ENCODE measurements around the gene TFAP2D. TPM values are rescaled to one million over a fixed set of nuclear protein-coding genes. Genes with fewer than 3 reads are reported as not detected.

The TFAP2D gene
- total and polyA plus RNA-seq, 2 donors = 0.07 TPM; not detected in 1

DNA sequence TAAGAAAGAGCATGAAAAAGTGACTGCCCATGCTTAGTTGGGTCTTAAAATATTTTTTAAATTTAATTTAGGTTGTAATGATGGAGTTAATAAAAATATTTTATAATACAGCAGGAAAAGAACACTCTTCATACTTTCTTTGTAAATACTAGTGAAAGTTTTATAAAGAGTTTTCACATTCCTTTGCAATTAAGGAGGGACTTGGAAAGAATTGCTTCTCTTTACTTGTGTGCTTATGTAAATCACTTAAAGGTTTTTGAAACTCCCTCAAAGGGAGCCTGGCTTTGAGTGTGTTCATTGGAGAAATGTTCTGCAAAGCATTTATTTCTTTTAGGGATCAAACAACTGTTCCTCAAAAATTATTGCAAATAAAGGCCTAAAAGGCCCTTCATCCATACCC is 93.7 kb downstream of the TFAP2D start:
- no peaks in the 10 kb centered on the region for H3K9me3 ChIP-seq (ENCODE audit: control insufficient read depth in 2 of 2, insufficient read depth in 1 of 2, low read length in 1 of 2)
- no peak overlapping the region for H3K27ac ChIP-seq (ENCODE audit: low read depth in 1 of 2, low read length in 1 of 2)
- no peak overlapping the region for H3K4me3 ChIP-seq (ENCODE audit: low read length in 2 of 2)
- no peaks in the 10 kb centered on the region for H3K27me3 ChIP-seq (ENCODE audit: control insufficient read depth in 2 of 2, insufficient read depth in 1 of 2, low read length in 1 of 2)
- no peak for DNase-seq (ENCODE audit: low read depth in 6 of 9, low spot score in 9 of 9)
- H3K36me3 ChIP-seq (ENCODE audit: control insufficient read depth in 2 of 2, insufficient read depth in 2 of 2, low read length in 1 of 2) = no peaks in the 10 kb centered on the region
- no peaks in the 10 kb centered on the region for H3K4me1 ChIP-seq (ENCODE audit: control insufficient read depth in 2 of 2, insufficient read depth in 2 of 2, low read length in 2 of 2)

GRCh38 chr6:50815436-50816114 is 102.2 kb downstream of the TFAP2D start:
- peak overlapping the region; percentile 28 to 51 for H3K4me3 ChIP-seq (ENCODE audit: low read length in 2 of 2)
- no peaks in the 10 kb centered on the region for H3K9me3 ChIP-seq (ENCODE audit: control insufficient read depth in 2 of 2, insufficient read depth in 1 of 2, low read length in 1 of 2)
- no peaks in the 10 kb centered on the region for H3K4me1 ChIP-seq (ENCODE audit: control insufficient read depth in 2 of 2, insufficient read depth in 2 of 2, low read length in 2 of 2)
- H3K27me3 ChIP-seq (ENCODE audit: control insufficient read depth in 2 of 2, insufficient read depth in 1 of 2, low read length in 1 of 2) = peaks cover 27 to 47% of the 10 kb centered on the region in 2 donors
- WGBS = 4% methylated on average over 16 of the region's 16 CpGs
- H3K27ac ChIP-seq (ENCODE audit: low read depth in 1 of 2, low read length in 1 of 2) = no peak overlapping the region
- no peaks in the 10 kb centered on the region for H3K36me3 ChIP-seq (ENCODE audit: control insufficient read depth in 2 of 2, insufficient read depth in 2 of 2, low read length in 1 of 2)
- DNase-seq (ENCODE audit: low read depth in 6 of 9, low spot score in 9 of 9) = peak in 1 of 9 donors; percentile 5

- no peaks in the 10 kb centered on the region for H3K9me3 ChIP-seq (ENCODE audit: control insufficient read depth in 2 of 2, insufficient read depth in 1 of 2, low read length in 1 of 2)
- no peak overlapping the region for H3K27ac ChIP-seq (ENCODE audit: low read depth in 1 of 2, low read length in 1 of 2)
- peak; percentile 23 to 78 (median 47) for DNase-seq (ENCODE audit: low read depth in 6 of 9, low spot score in 9 of 9)
- peak overlapping the region; percentile 28 to 51 for H3K4me3 ChIP-seq (ENCODE audit: low read length in 2 of 2)
- under 1% methylated on average over 14 of the region's 14 CpGs for WGBS
- peaks cover 32 to 53% of the 10 kb centered on the region in 2 donors for H3K27me3 ChIP-seq (ENCODE audit: control insufficient read depth in 2 of 2, insufficient read depth in 1 of 2, low read length in 1 of 2)
- H3K36me3 ChIP-seq (ENCODE audit: control insufficient read depth in 2 of 2, insufficient read depth in 2 of 2, low read length in 1 of 2) = no peaks in the 10 kb centered on the region
- H3K4me1 ChIP-seq (ENCODE audit: control insufficient read depth in 2 of 2, insufficient read depth in 2 of 2, low read length in 2 of 2) = no peaks in the 10 kb centered on the region
These were observed 102.9 kb downstream of the TFAP2D start for GRCh38 chr6:50816115-50816675.

DNA sequence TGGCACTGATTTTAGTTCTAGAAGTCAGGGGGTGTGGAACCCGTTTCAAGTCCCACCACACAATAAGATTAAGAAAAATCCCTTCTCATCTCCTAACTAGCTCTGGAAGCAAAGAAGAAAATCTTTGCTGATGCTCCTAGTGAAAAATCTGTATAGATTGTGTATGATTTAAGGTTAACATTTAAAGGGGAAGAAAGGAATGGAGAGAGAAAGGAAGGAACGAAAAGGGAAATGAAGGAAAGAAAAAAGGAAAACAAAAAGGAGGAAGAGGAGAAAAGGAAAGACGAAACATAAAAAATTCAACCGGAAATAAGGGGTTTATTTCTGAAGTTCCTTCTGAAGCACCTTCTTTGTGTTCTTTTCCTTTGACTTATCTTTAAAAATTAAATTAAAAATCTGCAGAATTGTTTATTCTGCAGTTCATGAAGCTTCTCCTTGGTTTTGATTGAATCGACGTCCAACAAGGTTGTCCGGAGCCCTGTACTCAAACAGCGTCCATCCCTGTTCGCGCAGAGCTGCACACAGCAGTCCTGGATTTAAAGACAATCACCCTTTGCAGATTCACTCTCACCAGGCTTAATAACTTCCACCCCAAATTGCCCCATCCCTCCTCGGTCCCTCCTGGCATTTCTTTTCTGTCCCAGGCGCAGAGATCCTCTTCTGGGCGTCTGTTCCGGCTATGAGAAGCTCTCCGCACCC is 103.8 kb downstream of the TFAP2D start:
- Histone ChIP-seq H3K9me3 (ENCODE audit: control insufficient read depth in 2 of 2, insufficient read depth in 1 of 2, low read length in 1 of 2) (no peaks in the 10 kb centered on the region), H3K27me3 (ENCODE audit: control insufficient read depth in 2 of 2, insufficient read depth in 1 of 2, low read length in 1 of 2) (peaks cover 35 to 62% of the 10 kb centered on the region in 2 donors), H3K4me1 (ENCODE audit: control insufficient read depth in 2 of 2, insufficient read depth in 2 of 2, low read length in 2 of 2) (no peaks in the 10 kb centered on the region), H3K36me3 (ENCODE audit: control insufficient read depth in 2 of 2, insufficient read depth in 2 of 2, low read length in 1 of 2) (no peaks in the 10 kb centered on the region), H3K27ac (ENCODE audit: low read depth in 1 of 2, low read length in 1 of 2) (no peak overlapping the region), H3K4me3 (ENCODE audit: low read length in 2 of 2) (no peak overlapping the region)
- WGBS = 11% methylated on average over 15 of the region's 15 CpGs
- no peak for DNase-seq (ENCODE audit: low read depth in 6 of 9, low spot score in 9 of 9)

GRCh38 chr6:50817646-50817950 is 104.3 kb downstream of the TFAP2D start:
- no peak for DNase-seq (ENCODE audit: low read depth in 6 of 9, low spot score in 9 of 9)
- 26% methylated on average over 2 of the region's 2 CpGs for WGBS
- Histone ChIP-seq H3K9me3 (ENCODE audit: control insufficient read depth in 2 of 2, insufficient read depth in 1 of 2, low read length in 1 of 2) (no peaks in the 10 kb centered on the region), H3K27me3 (ENCODE audit: control insufficient read depth in 2 of 2, insufficient read depth in 1 of 2, low read length in 1 of 2) (peaks cover 35 to 67% of the 10 kb centered on the region in 2 donors), H3K4me1 (ENCODE audit: control insufficient read depth in 2 of 2, insufficient read depth in 2 of 2, low read length in 2 of 2) (no peaks in the 10 kb centered on the region), H3K4me3 (ENCODE audit: low read length in 2 of 2) (no peak overlapping the region), H3K36me3 (ENCODE audit: control insufficient read depth in 2 of 2, insufficient read depth in 2 of 2, low read length in 1 of 2) (no peaks in the 10 kb centered on the region), H3K27ac (ENCODE audit: low read depth in 1 of 2, low read length in 1 of 2) (no peak overlapping the region)

DNA sequence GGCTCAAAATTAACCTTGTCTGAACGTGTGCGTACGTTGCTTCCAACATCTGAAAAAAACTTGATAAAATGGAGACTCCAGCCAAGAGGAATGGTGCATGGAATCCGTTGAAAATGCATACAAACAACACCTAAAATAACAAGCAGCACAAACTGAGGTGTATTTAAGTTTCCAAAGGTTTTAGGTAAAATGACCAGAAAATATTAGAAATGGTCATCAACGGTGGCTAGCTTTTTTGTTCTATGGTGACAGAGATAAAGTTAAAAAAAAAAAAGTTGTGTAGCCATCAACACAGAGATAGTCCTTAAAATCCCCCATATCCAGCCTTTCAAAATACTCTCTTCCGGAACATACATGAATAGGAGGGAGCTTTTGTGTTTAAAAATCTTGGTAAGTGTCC is 104.7 kb downstream of the TFAP2D start:
- Histone ChIP-seq H3K4me3 (ENCODE audit: low read length in 2 of 2) (no peak overlapping the region), H3K4me1 (ENCODE audit: control insufficient read depth in 2 of 2, insufficient read depth in 2 of 2, low read length in 2 of 2) (no peaks in the 10 kb centered on the region), H3K9me3 (ENCODE audit: control insufficient read depth in 2 of 2, insufficient read depth in 1 of 2, low read length in 1 of 2) (no peaks in the 10 kb centered on the region), H3K27ac (ENCODE audit: low read depth in 1 of 2, low read length in 1 of 2) (no peak overlapping the region), H3K27me3 (ENCODE audit: control insufficient read depth in 2 of 2, insufficient read depth in 1 of 2, low read length in 1 of 2) (peaks cover 36 to 71% of the 10 kb centered on the region in 2 donors), H3K36me3 (ENCODE audit: control insufficient read depth in 2 of 2, insufficient read depth in 2 of 2, low read length in 1 of 2) (no peaks in the 10 kb centered on the region)
- 12% methylated on average over 6 of the region's 6 CpGs for WGBS
- no peak for DNase-seq (ENCODE audit: low read depth in 6 of 9, low spot score in 9 of 9)

GRCh38 chr6:50818673-50819072 is 105.3 kb downstream of the TFAP2D start, which contains the start of gene TFAP2B:
TSS of gene TFAP2B (plus strand) at chr6:50818871. CDS start at chr6:50818892, 21 bp downstream.
- Histone ChIP-seq H3K36me3 (ENCODE audit: control insufficient read depth in 2 of 2, insufficient read depth in 2 of 2, low read length in 1 of 2) (no peaks in the 10 kb centered on the region), H3K4me1 (ENCODE audit: control insufficient read depth in 2 of 2, insufficient read depth in 2 of 2, low read length in 2 of 2) (no peaks in the 10 kb centered on the region), H3K9me3 (ENCODE audit: control insufficient read depth in 2 of 2, insufficient read depth in 1 of 2, low read length in 1 of 2) (no peaks in the 10 kb centered on the region), H3K27me3 (ENCODE audit: control insufficient read depth in 2 of 2, insufficient read depth in 1 of 2, low read length in 1 of 2) (peaks cover 41 to 78% of the 10 kb centered on the region in 2 donors), H3K4me3 (ENCODE audit: low read length in 2 of 2) (no peak within 1 kb of the TSS), H3K27ac (ENCODE audit: low read depth in 1 of 2, low read length in 1 of 2) (no peak within 1 kb of the TSS)
- no peak for DNase-seq (ENCODE audit: low read depth in 6 of 9, low spot score in 9 of 9)
- WGBS = 12% methylated on average over 7 of the region's 7 CpGs

DNA sequence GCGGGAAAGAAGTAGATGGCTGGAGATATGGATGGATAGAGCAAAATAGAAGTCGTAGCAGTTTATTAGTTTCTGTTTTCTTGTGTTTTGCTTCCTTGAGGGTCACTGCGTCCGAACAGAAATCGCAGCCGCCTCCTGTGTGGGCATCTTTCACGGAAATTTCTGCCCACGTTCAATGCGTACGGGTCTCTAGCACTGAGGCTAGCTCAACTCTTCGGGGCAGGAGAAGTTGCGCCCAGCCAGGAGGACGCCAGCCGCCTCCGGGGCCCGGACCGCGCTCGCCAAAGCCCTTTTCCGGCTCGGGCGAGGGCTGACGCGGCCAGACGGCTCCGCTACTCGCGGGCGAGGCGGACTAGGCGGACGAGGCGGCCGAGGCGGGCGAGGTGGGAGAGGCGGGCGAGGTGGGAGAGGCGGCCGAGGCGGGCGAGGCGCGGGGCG is 106.2 kb downstream of the TFAP2D start:
- WGBS = 3% methylated on average over 45 of the region's 45 CpGs
- Histone ChIP-seq H3K27me3 (ENCODE audit: control insufficient read depth in 2 of 2, insufficient read depth in 1 of 2, low read length in 1 of 2) (peaks cover 47 to 86% of the 10 kb centered on the region in 2 donors), H3K4me3 (ENCODE audit: low read length in 2 of 2) (no peak overlapping the region), H3K36me3 (ENCODE audit: control insufficient read depth in 2 of 2, insufficient read depth in 2 of 2, low read length in 1 of 2) (no peaks in the 10 kb centered on the region), H3K9me3 (ENCODE audit: control insufficient read depth in 2 of 2, insufficient read depth in 1 of 2, low read length in 1 of 2) (no peaks in the 10 kb centered on the region), H3K27ac (ENCODE audit: low read depth in 1 of 2, low read length in 1 of 2) (no peak overlapping the region), H3K4me1 (ENCODE audit: control insufficient read depth in 2 of 2, insufficient read depth in 2 of 2, low read length in 2 of 2) (no peaks in the 10 kb centered on the region)
- no peak for DNase-seq (ENCODE audit: low read depth in 6 of 9, low spot score in 9 of 9)

Data from thymus (tissue), 11 donors.